WI38 (cell line): Measurements from ENCODE around the gene RNF44.
"Not testable (repeated sequence)": the region's sequence is repeated elsewhere in the genome, so short reads cannot be mapped to it uniquely, and the experiment has no call there.

ENCODE experiments used
- H3K4me3 ChIP-seq: 2 replicates; pipeline ENCODE4 v1.5.1; 2011; ENCODE audit warnings: low read depth, mild to moderate bottlenecking, control low read depth, low read length
- CTCF ChIP-seq: IDR thresholded peaks from 2 replicates; pipeline ENCODE4 v1.5.1; 2012; ENCODE audit warnings: low read depth, mild to moderate bottlenecking, control low read depth, low read length

Gene RNF44

GRCh38 chr5:176491901-176492300 lies 45.3 kb downstream of the RNF44 start:
- TF ChIP-seq CTCF, result no peak
- H3K4me3 ChIP-seq, result no peak overlapping the region

GRCh38 chr5:176491101-176491502 lies 46.1 kb downstream of the RNF44 start:
- TF ChIP-seq CTCF, result no peak
- H3K4me3 ChIP-seq, result no peak overlapping the region

GRCh38 chr5:176490301-176490700 lies 46.9 kb downstream of the RNF44 start:
- no peak for TF ChIP-seq CTCF
- no peak overlapping the region for H3K4me3 ChIP-seq

GRCh38 chr5:176489077-176489476 lies 48.1 kb downstream of the RNF44 start:
- TF ChIP-seq CTCF, result no peak
- H3K4me3 ChIP-seq, result no peak overlapping the region

- H3K4me3 ChIP-seq, result not testable (repeated sequence)
These were observed 50.0 kb downstream of the RNF44 start for GRCh38 chr5:176487160-176487559.

GRCh38 chr5:176486189-176486757 lies 50.9 kb downstream of the RNF44 start:
- no peak for TF ChIP-seq CTCF
- H3K4me3 ChIP-seq, result no peak overlapping the region

GRCh38 chr5:176485176-176485575 lies 52.0 kb downstream of the RNF44 start:
- no peak for TF ChIP-seq CTCF
- no peak overlapping the region for H3K4me3 ChIP-seq

- no peak for TF ChIP-seq CTCF
- no peak overlapping the region for H3K4me3 ChIP-seq
These were observed 55.5 kb downstream of the RNF44 start for GRCh38 chr5:176481711-176482110.
